GM13977 (cell line): Measurements from ENCODE around the gene KSR1.

Source experiments
- DNase-seq: peaks from one replicate; pipeline ENCODE4 v3.0.0; 2012; ENCODE audit warnings: low spot score
- in situ Hi-C: fragments of 300-500 bp; cut with MboI; formaldehyde crosslinking; loops from one replicate; pipeline ENCODE4 v1.12.0; 2022; ENCODE audit warnings: low sequenced_read_pairs, low pct_unique_long_range_greater_than_20kb, mixed read lengths, inconsistent platforms; ENCODE audit not compliant: unreplicated experiment
- TF ChIP-seq, protein P1 (sequence below): IDR thresholded peaks from 2 replicates; pipeline ENCODE4 v1.5.1; 2012; ENCODE audit warnings: mild to moderate bottlenecking, control low read depth; ENCODE audit not compliant: insufficient read depth; ENCODE audit errors: extremely low read depth, missing control alignments

The KSR1 gene

DNA sequence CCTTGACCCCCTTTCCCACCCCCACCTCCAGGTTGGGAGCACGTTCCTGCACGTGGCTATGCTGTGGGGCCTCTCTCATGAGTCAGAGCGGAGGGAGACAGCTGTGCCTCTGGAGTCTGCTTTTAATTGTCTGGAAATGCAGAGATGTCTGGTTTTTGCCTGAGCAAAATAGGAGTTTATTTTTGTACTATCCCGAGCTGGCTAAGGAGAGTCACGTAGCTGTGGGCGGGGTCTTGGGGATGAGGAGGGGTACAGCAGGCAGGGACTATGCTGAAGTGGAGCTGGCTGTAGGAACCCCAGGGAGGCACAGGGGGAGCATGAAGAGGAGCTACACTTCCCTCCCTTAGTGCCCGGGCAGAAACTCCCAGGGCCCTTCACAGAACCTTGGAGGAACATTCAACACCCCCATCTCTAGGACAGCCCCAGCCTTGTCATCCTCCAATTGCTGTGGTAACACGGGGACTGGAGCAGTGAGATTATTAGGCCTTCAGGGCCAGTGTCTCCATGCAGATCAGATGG is 130.0 kb downstream of the KSR1 start:
- no peak for DNase-seq
- TF ChIP-seq, protein P1, sequence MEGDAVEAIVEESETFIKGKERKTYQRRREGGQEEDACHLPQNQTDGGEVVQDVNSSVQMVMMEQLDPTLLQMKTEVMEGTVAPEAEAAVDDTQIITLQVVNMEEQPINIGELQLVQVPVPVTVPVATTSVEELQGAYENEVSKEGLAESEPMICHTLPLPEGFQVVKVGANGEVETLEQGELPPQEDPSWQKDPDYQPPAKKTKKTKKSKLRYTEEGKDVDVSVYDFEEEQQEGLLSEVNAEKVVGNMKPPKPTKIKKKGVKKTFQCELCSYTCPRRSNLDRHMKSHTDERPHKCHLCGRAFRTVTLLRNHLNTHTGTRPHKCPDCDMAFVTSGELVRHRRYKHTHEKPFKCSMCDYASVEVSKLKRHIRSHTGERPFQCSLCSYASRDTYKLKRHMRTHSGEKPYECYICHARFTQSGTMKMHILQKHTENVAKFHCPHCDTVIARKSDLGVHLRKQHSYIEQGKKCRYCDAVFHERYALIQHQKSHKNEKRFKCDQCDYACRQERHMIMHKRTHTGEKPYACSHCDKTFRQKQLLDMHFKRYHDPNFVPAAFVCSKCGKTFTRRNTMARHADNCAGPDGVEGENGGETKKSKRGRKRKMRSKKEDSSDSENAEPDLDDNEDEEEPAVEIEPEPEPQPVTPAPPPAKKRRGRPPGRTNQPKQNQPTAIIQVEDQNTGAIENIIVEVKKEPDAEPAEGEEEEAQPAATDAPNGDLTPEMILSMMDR: no peak
- in situ Hi-C loops: no loop called here

DNA sequence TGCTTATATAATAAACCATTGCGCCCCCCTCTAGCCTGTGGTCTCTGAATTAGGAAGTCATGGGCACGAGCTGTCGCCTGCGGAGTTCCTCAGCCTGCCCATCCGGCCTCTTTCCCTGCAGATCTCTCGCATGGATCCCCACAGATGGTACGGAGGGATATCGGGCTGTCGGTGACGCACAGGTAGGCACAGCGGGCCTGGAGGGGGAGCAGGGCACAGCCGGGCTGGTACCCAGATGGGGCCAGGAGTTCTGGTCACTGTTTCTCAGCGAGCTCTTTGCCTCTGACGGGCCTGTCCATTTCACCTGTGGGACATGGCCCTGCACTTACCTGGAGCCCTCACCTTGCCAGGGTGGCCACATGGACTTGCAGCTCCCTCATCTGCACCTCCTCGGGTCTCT is 132.1 kb downstream of the KSR1 start:
- TF ChIP-seq, protein P1: no peak
- no peak for DNase-seq
- in situ Hi-C loops: no loop called here

DNA sequence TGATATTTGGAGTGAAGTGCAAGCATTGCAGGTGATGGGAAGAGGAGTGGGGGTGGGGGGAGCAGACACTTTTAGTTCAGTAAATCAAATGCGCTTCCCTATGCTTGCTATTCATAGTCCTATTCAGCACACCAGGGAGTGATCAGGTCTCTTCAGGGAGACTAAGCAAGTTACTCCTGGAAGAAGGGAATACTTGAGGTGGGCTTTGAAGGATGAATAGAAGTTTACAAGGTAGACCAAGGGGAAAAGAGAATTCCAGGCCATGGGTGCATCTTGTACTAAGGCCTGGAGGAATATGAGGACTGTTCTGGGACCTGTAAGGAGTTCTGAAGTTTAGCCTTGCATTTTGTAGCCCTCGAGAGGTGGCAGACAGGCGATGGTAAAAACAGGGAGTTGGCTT is 134.6 kb downstream of the KSR1 start:
- in situ Hi-C loops: loop anchor here (10.0 kb wide), 1 partner anchor 236 kb away; no protein-coding TSS in a partner anchor
- TF ChIP-seq, protein P1: no peak
- no peak for DNase-seq

DNA sequence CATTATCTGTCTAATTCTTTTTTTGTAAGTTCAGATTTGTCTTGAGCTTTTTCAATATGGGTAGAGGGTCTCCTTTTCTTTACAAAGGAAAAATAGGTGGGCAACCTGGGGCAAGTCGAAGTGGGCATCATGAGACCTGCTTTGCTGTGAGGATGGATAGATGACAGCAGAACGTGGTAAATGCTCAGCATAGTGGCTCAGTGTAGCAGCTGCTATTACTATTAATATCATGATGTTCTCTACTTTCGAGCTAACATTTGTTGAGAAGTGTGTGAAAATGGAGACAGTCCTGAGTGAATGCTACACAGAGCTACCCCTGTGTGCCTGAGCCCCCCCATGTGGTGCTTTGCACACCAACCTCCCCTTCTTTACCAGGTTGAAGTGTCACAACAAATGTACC is 135.7 kb downstream of the KSR1 start:
- DNase-seq: no peak
- TF ChIP-seq, protein P1: no peak
- in situ Hi-C loops: loop anchor here (10.0 kb wide), 1 partner anchor 237 kb away; no protein-coding TSS in a partner anchor

DNA sequence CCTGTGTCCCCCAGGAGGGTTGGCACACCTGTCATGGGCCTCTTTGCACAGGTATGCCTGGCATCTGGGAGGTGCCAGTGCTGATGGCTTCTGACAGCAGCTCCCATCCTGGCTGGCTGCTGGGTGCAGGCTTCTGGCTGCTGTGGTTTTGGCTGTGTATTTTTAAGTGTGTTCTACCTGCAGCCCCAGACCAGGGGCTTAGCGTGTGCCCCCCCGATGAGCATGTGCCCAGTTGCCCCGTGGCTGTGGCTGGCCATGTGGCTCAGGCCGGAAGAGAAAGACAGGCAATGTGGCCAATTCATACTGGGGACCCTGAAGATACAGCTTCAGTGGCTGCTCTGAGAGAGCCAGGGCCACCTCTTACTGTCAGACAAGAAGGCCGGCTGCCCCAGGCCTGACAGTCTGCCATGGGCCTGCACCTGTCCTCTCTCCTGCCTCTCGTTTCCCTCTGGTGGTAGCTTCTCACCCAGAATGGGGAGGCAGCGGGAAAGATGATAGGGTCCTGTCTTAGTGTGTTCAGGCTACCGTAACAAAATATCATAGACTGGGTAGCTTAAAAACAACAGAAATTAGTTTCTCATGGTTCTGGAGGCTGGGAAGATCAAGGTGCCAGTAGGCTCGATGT is 137.1 kb downstream of the KSR1 start:
- TF ChIP-seq, protein P1: no peak
- no peak for DNase-seq
- in situ Hi-C loops: loop anchor here (10.0 kb wide), 1 partner anchor 239 kb away; no protein-coding TSS in a partner anchor

DNA sequence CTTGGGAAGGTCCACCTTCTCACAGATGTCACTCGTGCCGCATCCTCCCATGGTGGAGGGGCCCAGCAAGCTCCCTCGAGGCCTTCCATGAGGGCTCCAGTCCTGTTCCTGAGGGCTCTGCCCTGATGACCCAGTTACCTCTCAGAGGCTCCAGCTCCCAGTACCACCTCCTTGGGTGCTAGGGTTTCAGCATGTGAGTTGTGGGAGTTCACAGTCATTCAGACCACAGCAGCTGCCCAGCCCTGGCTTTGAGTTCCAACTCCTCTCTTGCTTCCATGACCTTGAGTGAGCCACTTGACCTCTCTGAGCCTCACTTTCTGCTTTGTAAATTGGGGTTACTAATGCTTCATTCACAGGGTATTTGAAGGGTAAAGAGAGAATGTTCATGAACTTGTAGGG is 137.6 kb downstream of the KSR1 start:
- no peak for DNase-seq
- in situ Hi-C loops: loop anchor here (10.0 kb wide), 1 partner anchor 239 kb away; no protein-coding TSS in a partner anchor
- TF ChIP-seq, protein P1: no peak
